ENCODE measurements around the gene GET4. TPM values are rescaled to one million over a fixed set of nuclear protein-coding genes. Genes with fewer than 3 reads are reported as not detected.

The GET4 gene
- total and polyA plus RNA-seq, 2 of the 8 experiments (the other 6 are each of a cell fraction or from before 2014, with no cell fraction given): 56.7 to 74.1 TPM

DNA sequence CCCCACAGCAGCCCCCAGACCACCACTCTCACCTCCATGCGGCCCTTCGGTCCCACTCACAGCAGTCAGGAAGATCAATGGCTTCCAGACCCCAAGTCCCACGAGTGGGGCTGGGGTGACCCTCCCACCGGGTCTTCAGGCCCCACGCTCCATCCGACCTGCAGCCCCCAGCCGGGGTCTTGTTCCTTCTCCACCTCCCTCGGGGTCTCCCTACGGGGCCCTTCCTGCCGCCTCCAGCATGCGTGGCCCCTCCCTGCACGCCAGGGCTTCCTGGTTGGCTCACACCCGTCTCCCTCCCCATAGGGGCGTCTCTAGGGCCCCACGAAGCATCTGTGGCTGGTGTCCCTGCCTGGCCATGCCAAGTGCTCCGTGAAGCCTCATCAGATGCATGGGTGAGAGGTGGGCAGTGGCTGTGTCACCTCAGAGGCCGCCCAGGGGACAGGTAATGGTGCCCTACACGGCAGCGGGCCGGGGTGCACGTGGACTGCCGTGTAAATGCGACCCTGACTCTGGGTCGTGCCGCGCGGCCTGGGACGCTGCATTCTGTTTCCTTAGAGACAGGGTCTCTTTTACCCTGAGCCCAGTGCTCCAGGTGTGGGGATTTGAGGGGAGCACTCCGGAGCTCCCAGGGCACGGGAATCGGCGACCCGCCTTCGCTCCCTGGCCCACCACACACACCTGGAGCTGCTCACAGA lies 58.3 kb downstream of the GET4 start:
- Histone ChIP-seq H3K4me3 (ENCODE audit: extremely low read depth in 1 of 4, insufficient read depth in 2 of 4, low read depth in 3 of 4, low read length in 4 of 4) (no peak overlapping the region), H3K27me3 (replicated peaks in 1 of 4; ENCODE audit: control insufficient read depth in 3 of 4, extremely low read depth in 1 of 4, insufficient read depth in 3 of 4, low read length in 3 of 4) (no peaks in the 10 kb centered on the region), H3K27ac (ENCODE audit: low read depth, low read length) (no peak overlapping the region), H3K36me3 (ENCODE audit: control insufficient read depth in 2 of 4, insufficient read depth in 4 of 4, low read length in 3 of 4) (no peaks in the 10 kb centered on the region), H2AFZ (ENCODE audit: low read length) (no peak overlapping the region), H4K5ac (ENCODE audit: insufficient read length, low read depth, low read length) (no peak overlapping the region), H3K79me2 (ENCODE audit: control insufficient read depth in 1 of 2, insufficient read depth in 2 of 2, low read length in 2 of 2) (no peaks in the 10 kb centered on the region), H2BK120ac (replicated peaks; ENCODE audit: low read depth, low read length) (no peak overlapping the region), H2BK15ac (ENCODE audit: low read length) (no peak overlapping the region), H3K23ac (ENCODE audit: insufficient read length) (no peak overlapping the region), H3K23me2 (ENCODE audit: low read depth, low read length) (no peaks in the 10 kb centered on the region), H4K91ac (replicated peaks; ENCODE audit: insufficient read length, low read length) (no peak overlapping the region), H3K14ac (ENCODE audit: insufficient read length) (no peak overlapping the region), H2BK20ac (ENCODE audit: low read length) (no peak overlapping the region), H4K8ac (ENCODE audit: extremely low read depth, insufficient read depth, low read length) (0 out of 2 replicates have a peak overlapping the region, but pooled peaks have one; percentile 11), H3K9ac (replicated peaks in 1 of 4; ENCODE audit: extremely low read depth in 1 of 4, low read depth in 3 of 4, low read length in 3 of 4) (no peak overlapping the region), H3K56ac (replicated peaks; ENCODE audit: insufficient read length, low read depth, low read length) (no peak overlapping the region), H4K20me1 (replicated peaks in 1 of 2; ENCODE audit: control insufficient read depth in 1 of 2, insufficient read depth in 2 of 2, low read length in 2 of 2) (no peaks in the 10 kb centered on the region), H3K4ac (replicated peaks; ENCODE audit: insufficient read length, low read depth, low read length) (peak overlapping the region; percentile 3), H3K4me1 (replicated peaks in 1 of 4; ENCODE audit: control insufficient read depth in 3 of 4, insufficient read depth in 4 of 4, low read length in 3 of 4) (no peaks in the 10 kb centered on the region; a peak in 3 of 7 replicates), H3K79me1 (ENCODE audit: low read depth, low read length) (no peaks in the 10 kb centered on the region), H3K4me2 (ENCODE audit: insufficient read depth in 1 of 2, low read depth in 2 of 2, low read length in 2 of 2) (no peak overlapping the region), H2AK5ac (ENCODE audit: low read depth, low read length) (no peak overlapping the region), H2BK12ac (ENCODE audit: low read depth, low read length) (no peak overlapping the region), H3K9me3 (ENCODE audit: insufficient read depth in 2 of 2, low read depth in 1 of 2, low read length in 1 of 2) (no peaks in the 10 kb centered on the region), H2BK5ac (ENCODE audit: low read depth, low read length) (no peak overlapping the region), H3K18ac (ENCODE audit: extremely low read depth, low read length) (no peak overlapping the region)
- TF ChIP-seq CREB1 (IDR thresholded peaks at IDR 0.05) (no peak), RNF2 (IDR thresholded peaks at IDR 0.05; ENCODE audit: borderline replicate concordance, low read depth, low read length, missing control alignments, poor library complexity, severe bottlenecking) (no peak), TBP (IDR thresholded peaks at IDR 0.05; ENCODE audit: low read depth, low read length) (no peak), GTF2F1 (IDR thresholded peaks at IDR 0.05; ENCODE audit: borderline replicate concordance, low read depth, low read length) (no peak), SRF (IDR thresholded peaks at IDR 0.05; ENCODE audit: low read depth, low read length) (no peak)
- 95% methylated on average over 26 of the region's 34 CpGs; no CpG with 5 or more reads in 1 of the 2 experiments for WGBS, 2 experiments (ENCODE audit: extremely low coverage in 1 of 2, insufficient coverage in 1 of 2, insufficient read length in 1 of 2, insufficient replicate concordance in 2 of 2, low coverage in 1 of 2, low lambda C conversion rate in 2 of 2, missing lambda C conversion rate in 1 of 2)
- DNase-seq (ENCODE audit: low read depth in 1 of 2, low spot score in 2 of 2) (no peak), FAIRE-seq (no peak)
- POLR2A ChIA-PET (ENCODE audit: partially characterized antibody): interaction anchor here (1.0 kb wide), 1 partner anchor 31 kb away, joined by 3 read pairs; no protein-coding TSS in a partner anchor
- CTCF ChIA-PET (ENCODE audit: partially characterized antibody): interaction anchor here (1.0 kb wide), 1 partner anchor 12 kb away, joined by 3 read pairs; no protein-coding TSS in a partner anchor

Measured in H1 (cell line).